Activated naive CD8-positive, alpha-beta T cell treated with anti-CD3 and anti-CD28 coated beads, Interleukin-2, amount 10 ng/mL, durations not matched to agents 7 days and 5 days (primary cell): Measurements from ENCODE around the gene OARD1. TPM values are rescaled to one million over a fixed set of nuclear protein-coding genes. Genes with fewer than 3 reads are reported as not detected.
A peak's percentile ranks its signal among the peaks of the same experiment; 100 is the strongest.

Source experiments
- ATAC-seq: fragments of 150-1000 bp; cut with Tn5 transposase; one replicate; pipeline ENCODE4 v1.10.0; 2021; ENCODE audit warnings: low read depth, moderate library complexity
- POLR2A ChIA-PET: fragments of 350-600 bp; sonication (Branson Sonifier 250); formaldehyde crosslinking; loops from one replicate; lab custom pipeline; 2021; ENCODE audit warnings: antibody characterized with exemption; lab: Charles Lee
- DNase-seq: peaks from one replicate; pipeline ENCODE4 v3.0.0; 2021
- H3K27ac Mint-ChIP-seq: one replicate; pipeline ENCODE4 v1.8.0; 2022; ENCODE audit warnings: mild to moderate bottlenecking, mixed read lengths
- H3K27me3 Mint-ChIP-seq: one replicate; pipeline ENCODE4 v1.8.0; 2022; ENCODE audit warnings: mild to moderate bottlenecking, moderate library complexity, mixed read lengths
- H3K36me3 Mint-ChIP-seq: one replicate; pipeline ENCODE4 v1.8.0; 2021; ENCODE audit warnings: mild to moderate bottlenecking, mixed read lengths
- H3K4me1 Mint-ChIP-seq: one replicate; pipeline ENCODE4 v1.8.0; 2021; ENCODE audit warnings: mixed read lengths
- H3K4me3 Mint-ChIP-seq: one replicate; pipeline ENCODE4 v1.8.0; 2022; ENCODE audit warnings: mild to moderate bottlenecking, moderate library complexity, mixed read lengths
- H3K9me3 Mint-ChIP-seq: one replicate; pipeline ENCODE4 v1.8.0; 2021; ENCODE audit warnings: mixed read lengths
- total RNA-seq, 2 experiments: library from RNA; stranded (reverse); gene quantifications; one replicate each; pipeline ENCODE4 v1.2.3, GENCODE V29; 2021

The OARD1 gene
- total RNA-seq, 2 experiments from 2014 or later, result 38.9 to 40.8 TPM

GRCh38 chr6:41071501-41071922 is 644 bp downstream of the OARD1 start:
- Mint-ChIP-seq H3K27ac (peak overlapping the region; percentile 99), H3K9me3 (no peaks in the 10 kb centered on the region), H3K4me3 (peak overlapping the region; percentile 95), H3K4me1 (peaks cover 47% of the 10 kb centered on the region), H3K27me3 (no peaks in the 10 kb centered on the region), H3K36me3 (peaks cover 27% of the 10 kb centered on the region)
- ATAC-seq (no peak), DNase-seq (no peak)
- POLR2A ChIA-PET, result interaction anchor here (0.7 to 1.8 kb wide), 5 partner anchors 8 to 111 kb away, joined by 3 to 6 read pairs (median 3); no protein-coding TSS in a partner anchor

GRCh38 chr6:41066867-41067304 is 5.3 kb downstream of the OARD1 start:
- Mint-ChIP-seq H3K4me3 (no peak overlapping the region), H3K27me3 (no peaks in the 10 kb centered on the region), H3K27ac (no peak overlapping the region), H3K9me3 (no peaks in the 10 kb centered on the region), H3K36me3 (peaks cover 31% of the 10 kb centered on the region), H3K4me1 (peaks cover 32% of the 10 kb centered on the region)
- POLR2A ChIA-PET, result no interaction called here
- DNase-seq (no peak), ATAC-seq (no peak)

GRCh38 chr6:41065550-41066026 is 6.6 kb downstream of the OARD1 start:
- H3K9me3 Mint-ChIP-seq, result no peaks in the 10 kb centered on the region
- no peak overlapping the region for H3K4me3 Mint-ChIP-seq

GRCh38 chr6:41064841-41065240 is 7.3 kb downstream of the OARD1 start:
- POLR2A ChIA-PET, result no interaction called here
- Mint-ChIP-seq H3K9me3 (no peaks in the 10 kb centered on the region), H3K27me3 (no peaks in the 10 kb centered on the region), H3K36me3 (peaks cover 31% of the 10 kb centered on the region), H3K4me1 (peaks cover 24% of the 10 kb centered on the region), H3K4me3 (no peak overlapping the region), H3K27ac (no peak overlapping the region)
- DNase-seq (no peak), ATAC-seq (no peak)

More at GRCh38 chr6:41065550-41066026, 6.6 kb downstream of the OARD1 start:
- POLR2A ChIA-PET, result no interaction called here
- H3K27ac Mint-ChIP-seq, result peak overlapping the region; percentile 24
- DNase-seq (no peak), ATAC-seq (no peak)
- H3K36me3 Mint-ChIP-seq, result peaks cover 29% of the 10 kb centered on the region
- peaks cover 27% of the 10 kb centered on the region for H3K4me1 Mint-ChIP-seq
- H3K27me3 Mint-ChIP-seq, result no peaks in the 10 kb centered on the region

- H3K4me3 Mint-ChIP-seq, result no peak overlapping the region
- peaks cover 25% of the 10 kb centered on the region for H3K36me3 Mint-ChIP-seq
- H3K4me1 Mint-ChIP-seq, result peaks cover 20% of the 10 kb centered on the region
- no peak for DNase-seq
- no peaks in the 10 kb centered on the region for H3K9me3 Mint-ChIP-seq
- POLR2A ChIA-PET, result interaction anchor here (1.0 kb wide), 1 partner anchor 8 kb away, joined by 3 read pairs; no protein-coding TSS in a partner anchor
- H3K27me3 Mint-ChIP-seq, result no peaks in the 10 kb centered on the region
- no peak for ATAC-seq
- no peak overlapping the region for H3K27ac Mint-ChIP-seq
These were observed 8.3 kb downstream of the OARD1 start for GRCh38 chr6:41063884-41064285.

- peaks cover 19% of the 10 kb centered on the region for H3K36me3 Mint-ChIP-seq
- ATAC-seq, result no peak
- POLR2A ChIA-PET, result interaction anchor here (0.7 kb wide), 1 partner anchor 9 kb away, joined by 3 read pairs; no protein-coding TSS in a partner anchor
These were observed 10.1 kb downstream of the OARD1 start for GRCh38 chr6:41062056-41062455.

GRCh38 chr6:41061196-41061726 is 10.9 kb downstream of the OARD1 start:
- Mint-ChIP-seq H3K9me3 (no peaks in the 10 kb centered on the region), H3K4me1 (peaks cover 8% of the 10 kb centered on the region), H3K4me3 (no peak overlapping the region), H3K27ac (no peak overlapping the region), H3K36me3 (peaks cover 16% of the 10 kb centered on the region), H3K27me3 (no peaks in the 10 kb centered on the region)
- ATAC-seq (no peak), DNase-seq (no peak)
- POLR2A ChIA-PET, result interaction anchor here (0.5 kb wide), 1 partner anchor 55 kb away, joined by 6 read pairs; no protein-coding TSS in a partner anchor

More at GRCh38 chr6:41062056-41062455, 10.1 kb downstream of the OARD1 start:
- Mint-ChIP-seq H3K4me1 (peaks cover 12% of the 10 kb centered on the region), H3K27me3 (no peaks in the 10 kb centered on the region), H3K9me3 (no peaks in the 10 kb centered on the region), H3K4me3 (no peak overlapping the region), H3K27ac (no peak overlapping the region)
- no peak for DNase-seq

- no peak for ATAC-seq
- Mint-ChIP-seq H3K4me3 (no peak overlapping the region), H3K9me3 (no peaks in the 10 kb centered on the region), H3K27me3 (no peaks in the 10 kb centered on the region), H3K27ac (no peak overlapping the region), H3K4me1 (peaks cover 7% of the 10 kb centered on the region), H3K36me3 (peaks cover 13% of the 10 kb centered on the region)
- POLR2A ChIA-PET, result interaction anchor here (1.3 kb wide), 1 partner anchor 10 kb away, joined by 3 read pairs; no protein-coding TSS in a partner anchor
- DNase-seq, result no peak
These were observed 12.6 kb downstream of the OARD1 start for GRCh38 chr6:41059556-41059955.

GRCh38 chr6:41058783-41059181 is 13.4 kb downstream of the OARD1 start:
- no peaks in the 10 kb centered on the region for H3K27me3 Mint-ChIP-seq
- no peak overlapping the region for H3K4me3 Mint-ChIP-seq
- no peak overlapping the region for H3K27ac Mint-ChIP-seq
- peaks cover 13% of the 10 kb centered on the region for H3K36me3 Mint-ChIP-seq
- peaks cover 6% of the 10 kb centered on the region for H3K4me1 Mint-ChIP-seq
- H3K9me3 Mint-ChIP-seq, result no peaks in the 10 kb centered on the region
- POLR2A ChIA-PET, result no interaction called here
- no peak for DNase-seq
- ATAC-seq, result no peak

GRCh38 chr6:41056768-41057490 is 15.2 kb downstream of the OARD1 start:
- Mint-ChIP-seq H3K9me3 (no peaks in the 10 kb centered on the region), H3K27me3 (no peaks in the 10 kb centered on the region), H3K4me3 (no peak overlapping the region), H3K36me3 (peaks cover 13% of the 10 kb centered on the region), H3K27ac (no peak overlapping the region), H3K4me1 (peaks cover 12% of the 10 kb centered on the region)
- ATAC-seq, result no peak
- no peak for DNase-seq
- POLR2A ChIA-PET, result no interaction called here

GRCh38 chr6:41055149-41055548 is 17.0 kb downstream of the OARD1 start:
- H3K9me3 Mint-ChIP-seq, result no peaks in the 10 kb centered on the region
- no peak overlapping the region for H3K27ac Mint-ChIP-seq
- no peaks in the 10 kb centered on the region for H3K27me3 Mint-ChIP-seq
- DNase-seq (no peak), ATAC-seq (no peak)
- no peak overlapping the region for H3K4me3 Mint-ChIP-seq
- POLR2A ChIA-PET, result interaction anchor here (0.6 to 0.8 kb wide), 2 partner anchors 16 to 28 kb away, joined by 3 read pairs; no protein-coding TSS in a partner anchor
- H3K4me1 Mint-ChIP-seq, result peaks cover 19% of the 10 kb centered on the region
- peaks cover 14% of the 10 kb centered on the region for H3K36me3 Mint-ChIP-seq

GRCh38 chr6:41054511-41054910 is 17.6 kb downstream of the OARD1 start:
- POLR2A ChIA-PET, result interaction anchor here (1.1 to 1.5 kb wide), 2 partner anchors 26 to 128 kb away, joined by 3 to 5 read pairs; no protein-coding TSS in a partner anchor
- H3K4me1 Mint-ChIP-seq, result peaks cover 17% of the 10 kb centered on the region
- H3K27ac Mint-ChIP-seq, result no peak overlapping the region
- H3K9me3 Mint-ChIP-seq, result no peaks in the 10 kb centered on the region
- no peak for DNase-seq
- no peak for ATAC-seq
- no peaks in the 10 kb centered on the region for H3K27me3 Mint-ChIP-seq
- peaks cover 11% of the 10 kb centered on the region for H3K36me3 Mint-ChIP-seq
- no peak overlapping the region for H3K4me3 Mint-ChIP-seq

GRCh38 chr6:41053041-41053440 is 19.1 kb downstream of the OARD1 start, which contains the start of gene APOBEC2:
Gene APOBEC2, plus strand, starts transcription at chr6:41053202. Its CDS starts 146 bp downstream, at chr6:41053348.
- DNase-seq (no peak), ATAC-seq (no peak)
- H3K9me3 Mint-ChIP-seq, result no peaks in the 10 kb centered on the region
- H3K36me3 Mint-ChIP-seq, result peaks cover 11% of the 10 kb centered on the region
- peak within 1 kb of the TSS; percentile 84 for H3K27ac Mint-ChIP-seq
- no peaks in the 10 kb centered on the region for H3K27me3 Mint-ChIP-seq
- peaks cover 16% of the 10 kb centered on the region for H3K4me1 Mint-ChIP-seq
- POLR2A ChIA-PET, result interaction anchor here (1.2 to 1.5 kb wide), 2 partner anchors 22 to 25 kb away, joined by 3 to 5 read pairs; no protein-coding TSS in a partner anchor
- peak within 1 kb of the TSS; percentile 6 for H3K4me3 Mint-ChIP-seq
